H9 (cell line): ENCODE measurements around the gene PCBP1. TPM values are rescaled to one million over a fixed set of nuclear protein-coding genes. Genes with fewer than 3 reads are reported as not detected.

Source experiments
- DNase-seq: peaks from one replicate; pipeline ENCODE4 v3.0.0-alpha.2; 2017
- H2AFZ ChIP-seq: one replicate; pipeline ENCODE4 v1.6.1; 2013; ENCODE audit warnings: mild to moderate bottlenecking, low read length, control low read depth, moderate library complexity
- H2AK5ac ChIP-seq: 2 replicates; pipeline ENCODE4 v1.6.1; 2013; ENCODE audit warnings: low read length, control low read depth, mixed read lengths; ENCODE audit not compliant: insufficient read length
- H2BK120ac ChIP-seq: one replicate; pipeline ENCODE4 v1.6.1; 2013; ENCODE audit warnings: low read depth, mild to moderate bottlenecking, low read length, control low read depth, inconsistent platforms; ENCODE audit not compliant: poor library complexity, severe bottlenecking
- H2BK12ac ChIP-seq: 2 replicates; pipeline ENCODE4 v1.6.1; 2013; ENCODE audit warnings: low read length, control low read depth, mixed read lengths, low read depth; ENCODE audit not compliant: insufficient read length
- H2BK15ac ChIP-seq: 2 replicates; pipeline ENCODE4 v1.6.1; 2013; ENCODE audit warnings: low read depth, low read length, control low read depth
- H2BK20ac ChIP-seq: one replicate; pipeline ENCODE4 v1.6.1; 2013; ENCODE audit warnings: low read depth, mild to moderate bottlenecking, low read length, control low read depth, inconsistent platforms; ENCODE audit not compliant: poor library complexity, severe bottlenecking
- H2BK5ac ChIP-seq: 2 replicates; pipeline ENCODE4 v1.6.1; 2013; ENCODE audit warnings: low read length, control low read depth, mixed read lengths; ENCODE audit not compliant: insufficient read length
- H3K14ac ChIP-seq: 2 replicates; pipeline ENCODE4 v1.6.1; 2013; ENCODE audit warnings: low read length, control low read depth; ENCODE audit not compliant: insufficient read depth
- H3K18ac ChIP-seq: 2 replicates; pipeline ENCODE4 v1.6.1; 2013; ENCODE audit warnings: low read depth, mild to moderate bottlenecking, mixed read lengths, low read length, control low read depth; ENCODE audit not compliant: insufficient read length
- H3K23ac ChIP-seq: 2 replicates; pipeline ENCODE4 v1.6.1; 2013; ENCODE audit warnings: low read length, control low read depth, mixed read lengths, low read depth; ENCODE audit not compliant: insufficient read length
- H3K23me2 ChIP-seq: 2 replicates; pipeline ENCODE4 v1.6.1; 2013; ENCODE audit warnings: low read depth, mild to moderate bottlenecking, mixed read lengths, low read length, control low read depth; ENCODE audit not compliant: insufficient read length, poor library complexity, severe bottlenecking
- H3K27ac ChIP-seq: 2 replicates; pipeline ENCODE4 v1.5.1; 2013; ENCODE audit warnings: low read length, control low read depth, mixed read lengths, low read depth; ENCODE audit not compliant: insufficient read length
- H3K27me3 ChIP-seq: 2 replicates; pipeline ENCODE4 v1.6.1; 2013; ENCODE audit warnings: low read length, control low read depth, inconsistent platforms; ENCODE audit not compliant: insufficient read depth
- H3K4ac ChIP-seq: 2 replicates; pipeline ENCODE4 v1.6.1; 2013; ENCODE audit warnings: low read depth, mild to moderate bottlenecking, control low read depth, inconsistent platforms, low read length, moderate library complexity
- H3K4me1 ChIP-seq: 2 replicates; pipeline ENCODE4 v1.6.1; 2013; ENCODE audit warnings: low read length, control low read depth, inconsistent platforms; ENCODE audit not compliant: insufficient read depth
- H3K4me2 ChIP-seq: 2 replicates; pipeline ENCODE4 v1.6.1; 2013; ENCODE audit warnings: low read length, control low read depth, mixed read lengths; ENCODE audit not compliant: insufficient read length, insufficient read depth
- H3K56ac ChIP-seq: 2 replicates; pipeline ENCODE4 v1.6.1; 2013; ENCODE audit warnings: low read depth, mild to moderate bottlenecking, mixed read lengths, low read length, control low read depth; ENCODE audit not compliant: insufficient read length
- H3K79me1 ChIP-seq: 2 replicates; pipeline ENCODE4 v1.6.1; 2013; ENCODE audit warnings: low read depth, mild to moderate bottlenecking, moderate library complexity, low read length, control low read depth, inconsistent platforms; ENCODE audit not compliant: insufficient read depth, poor library complexity, severe bottlenecking
- H3K79me2 ChIP-seq: 2 replicates; pipeline ENCODE4 v1.6.1; 2013; ENCODE audit warnings: low read length, control low read depth, inconsistent platforms; ENCODE audit not compliant: insufficient read depth
- H3K9ac ChIP-seq: 2 replicates; pipeline ENCODE4 v1.6.1; 2013; ENCODE audit warnings: low read length, control low read depth, mixed read lengths; ENCODE audit not compliant: insufficient read length; ENCODE audit errors: extremely low read depth
- H3K9me3 ChIP-seq: one replicate; pipeline ENCODE4 v1.6.1; 2013; ENCODE audit warnings: low read depth, low read length, inconsistent platforms; ENCODE audit not compliant: control insufficient read depth
- H3T11ph ChIP-seq: one replicate; pipeline ENCODE4 v1.6.1; 2013; ENCODE audit warnings: mild to moderate bottlenecking, low read length, control low read depth, inconsistent platforms
- H4K20me1 ChIP-seq: one replicate; pipeline ENCODE4 v1.6.1; 2013; ENCODE audit not compliant: control insufficient read depth, insufficient read length, insufficient read depth
- H4K5ac ChIP-seq: 2 replicates; pipeline ENCODE4 v1.6.1; 2013; ENCODE audit warnings: low read depth, mild to moderate bottlenecking, mixed read lengths, low read length, control low read depth; ENCODE audit not compliant: insufficient read length
- H4K8ac ChIP-seq: replicated peaks from 2 replicates; pipeline ENCODE4 v1.6.1; 2013; ENCODE audit warnings: low read length, control low read depth, mixed read lengths, low read depth; ENCODE audit not compliant: insufficient read length
- H4K91ac ChIP-seq: 2 replicates; pipeline ENCODE4 v1.6.1; 2013; ENCODE audit warnings: low read depth, mild to moderate bottlenecking, moderate library complexity, mixed read lengths, low read length, control low read depth; ENCODE audit not compliant: insufficient read length
- H3K27ac Mint-ChIP-seq, 3 experiments: 2 replicates in 2 of 3; 3 replicates in 1 of 3; pipeline ENCODE4 v1.8.0; 2020 to 2021; ENCODE audit warnings: mixed read lengths in 3 of 3, mild to moderate bottlenecking in 1 of 3, moderate library complexity in 1 of 3
- H3K27me3 Mint-ChIP-seq: 2 replicates; pipeline ENCODE4 v1.8.0; 2021; ENCODE audit warnings: low read depth, mild to moderate bottlenecking, moderate library complexity, mixed read lengths
- H3K36me3 Mint-ChIP-seq, 3 experiments: 2 replicates in 2 of 3; 3 replicates in 1 of 3; pipeline ENCODE4 v1.8.0; 2020 to 2021; ENCODE audit warnings: low read depth in 3 of 3, mixed read lengths in 3 of 3; ENCODE audit not compliant: insufficient read depth in 1 of 3
- H3K4me1 Mint-ChIP-seq, 2 experiments: 2 replicates each; pipeline ENCODE4 v1.8.0; 2020; ENCODE audit warnings: mixed read lengths in 2 of 2
- H3K4me3 Mint-ChIP-seq, 2 experiments: 2 replicates in 1 of 2; 3 replicates in 1 of 2; pipeline ENCODE4 v1.8.0; 2020 to 2021; ENCODE audit warnings: mild to moderate bottlenecking in 2 of 2, mixed read lengths in 2 of 2, moderate library complexity in 1 of 2
- H3K9me3 Mint-ChIP-seq, 2 experiments: 2 replicates in 1 of 2; 3 replicates in 1 of 2; pipeline ENCODE4 v1.8.0; 2020; ENCODE audit warnings: mild to moderate bottlenecking in 2 of 2, mixed read lengths in 2 of 2, moderate library complexity in 1 of 2
- CTCF ChIP-seq: fragments of 200-600 bp; sonication (generic); conservative IDR thresholded peaks from 3 replicates; pipeline ENCODE4 v1.8.0; 2021; ENCODE audit warnings: antibody characterized with exemption, mild to moderate bottlenecking
- WGBS: extraction: QIAGEN DNeasy Blood & Tissue Kit; methylation state at CpG from one replicate; pipeline ENCODE4 v1.1.7; 2013; ENCODE audit warnings: missing lambda C conversion rate, low lambda C conversion rate, mixed read lengths; ENCODE audit not compliant: insufficient read length; ENCODE audit errors: extremely low coverage; 5-methylcytosine and 5-hydroxymethylcytosine counted together
- total RNA-seq: library from RNA; stranded (reverse); gene quantifications from 2 replicates; pipeline ENCODE4 v1.2.1, GENCODE V29; 2021

The PCBP1 gene
- total RNA-seq, 1 experiment from 2014 or later, result 457 TPM

- Mint-ChIP-seq H3K27me3 (peaks cover 3% of the 10 kb centered on the region), H3K9me3 (peaks cover 3 to 10% of the 10 kb centered on the region in 2 experiments; a peak in 4 of 5 replicates), H3K36me3 (peaks cover 29 to 61% (median 59%) of the 10 kb centered on the region in 3 experiments), H3K27ac (peak overlapping the region; percentile 79 to 92 (median 86)), H3K4me3 (peak overlapping the region in 1 of 2 experiments; percentile 10; a peak in 4 of 5 replicates), H3K4me1 (peaks cover 32 to 42% of the 10 kb centered on the region in 2 experiments)
- Histone ChIP-seq H2BK5ac (no peak overlapping the region), H2AK5ac (no peak overlapping the region), H2AFZ (no peak overlapping the region), H3K27me3 (no peaks in the 10 kb centered on the region), H4K91ac (no peak overlapping the region), H3K14ac (no peak overlapping the region), H3K27ac (no peak overlapping the region), H3K9me3 (no peaks in the 10 kb centered on the region), H2BK20ac (no peak overlapping the region), H3K23ac (no peak overlapping the region), H4K20me1 (no peaks in the 10 kb centered on the region), H2BK120ac (no peak overlapping the region), H3K18ac (no peak overlapping the region), H4K8ac (no peak overlapping the region), H3K4ac (no peak overlapping the region), H3K4me2 (no peak overlapping the region), H3K79me2 (peaks cover 8% of the 10 kb centered on the region; the same call in 1 of the 2 replicates), H2BK15ac (no peak overlapping the region), H3K4me1 (peaks cover 3% of the 10 kb centered on the region), H3T11ph (no peak overlapping the region), H4K5ac (no peak overlapping the region), H3K56ac (no peak overlapping the region), H3K23me2 (peaks cover 18% of the 10 kb centered on the region), H2BK12ac (peak overlapping the region; percentile 45), H3K79me1 (no peaks in the 10 kb centered on the region), H3K9ac (no peak overlapping the region)
- DNase-seq, result no peak
- WGBS, result no CpG with 5 or more reads among the region's 8 CpGs
- TF ChIP-seq CTCF, result no peak
These were observed 3.7 kb upstream of the PCBP1 start for GRCh38 chr2:70083344-70084156.
